ENCODE results near the gene CCZ1.
"Not testable (repeated sequence)": the region's sequence is repeated elsewhere in the genome, so short reads cannot be mapped to it uniquely, and the experiment has no call there.

- TF ChIP-seq MAX (IDR thresholded peaks at IDR 0.05); CTCF (IDR thresholded peaks at IDR 0.05; ENCODE audit: low read depth, low read length, missing input control); RAD21 (IDR thresholded peaks at IDR 0.05); GABPA (IDR thresholded peaks at IDR 0.05 in 1 of 2, conservative IDR thresholded peaks at IDR 0.05 in 1 of 2); TAF1 (conservative IDR thresholded peaks at IDR 0.05); ATF3 (IDR thresholded peaks at IDR 0.05): not testable (repeated sequence)
Observed at GRCh38 chr7:5880106-5880505, 18.4 kb upstream of the CCZ1 start.
